Measurements from ENCODE around the gene CFAP119.

CFAP119 gene

DNA sequence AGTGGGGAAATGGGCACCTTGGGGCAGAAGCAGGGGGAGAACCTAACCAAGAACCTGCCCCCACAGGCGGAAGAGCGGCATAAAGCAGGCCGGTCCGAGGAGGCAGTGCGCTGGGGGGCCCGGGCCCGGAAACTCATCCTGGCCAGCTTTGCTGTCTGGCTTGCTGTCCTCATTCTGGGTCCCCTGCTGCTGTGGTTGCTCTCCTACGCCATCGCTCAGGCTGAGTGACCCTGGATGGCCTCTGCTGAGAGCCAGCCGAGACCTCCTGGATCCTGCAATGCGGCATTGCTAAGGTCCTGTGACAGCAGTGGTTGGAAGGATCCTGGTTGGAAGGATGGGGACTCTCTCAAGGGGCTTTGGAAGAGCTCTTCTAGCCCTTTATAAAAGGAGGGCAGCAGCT is 18.1 kb downstream of the CFAP119 start:
- TF ChIP-seq, protein P1, sequence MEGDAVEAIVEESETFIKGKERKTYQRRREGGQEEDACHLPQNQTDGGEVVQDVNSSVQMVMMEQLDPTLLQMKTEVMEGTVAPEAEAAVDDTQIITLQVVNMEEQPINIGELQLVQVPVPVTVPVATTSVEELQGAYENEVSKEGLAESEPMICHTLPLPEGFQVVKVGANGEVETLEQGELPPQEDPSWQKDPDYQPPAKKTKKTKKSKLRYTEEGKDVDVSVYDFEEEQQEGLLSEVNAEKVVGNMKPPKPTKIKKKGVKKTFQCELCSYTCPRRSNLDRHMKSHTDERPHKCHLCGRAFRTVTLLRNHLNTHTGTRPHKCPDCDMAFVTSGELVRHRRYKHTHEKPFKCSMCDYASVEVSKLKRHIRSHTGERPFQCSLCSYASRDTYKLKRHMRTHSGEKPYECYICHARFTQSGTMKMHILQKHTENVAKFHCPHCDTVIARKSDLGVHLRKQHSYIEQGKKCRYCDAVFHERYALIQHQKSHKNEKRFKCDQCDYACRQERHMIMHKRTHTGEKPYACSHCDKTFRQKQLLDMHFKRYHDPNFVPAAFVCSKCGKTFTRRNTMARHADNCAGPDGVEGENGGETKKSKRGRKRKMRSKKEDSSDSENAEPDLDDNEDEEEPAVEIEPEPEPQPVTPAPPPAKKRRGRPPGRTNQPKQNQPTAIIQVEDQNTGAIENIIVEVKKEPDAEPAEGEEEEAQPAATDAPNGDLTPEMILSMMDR (IDR thresholded peaks at IDR 0.05), result no peak
- H3K9me3 Mint-ChIP-seq, result no peaks in the 10 kb centered on the region
- peaks cover 34% of the 10 kb centered on the region for H3K36me3 Mint-ChIP-seq (ENCODE audit: low read depth)
- no peaks in the 10 kb centered on the region for H3K27me3 Mint-ChIP-seq (ENCODE audit: low read depth, poor library complexity)
- no peak overlapping the region for H3K4me3 Mint-ChIP-seq
- peaks cover 22% of the 10 kb centered on the region for H3K4me1 Mint-ChIP-seq
- DNase-seq, result no peak
- H3K27ac Mint-ChIP-seq, result peak overlapping the region; percentile 4

DNA sequence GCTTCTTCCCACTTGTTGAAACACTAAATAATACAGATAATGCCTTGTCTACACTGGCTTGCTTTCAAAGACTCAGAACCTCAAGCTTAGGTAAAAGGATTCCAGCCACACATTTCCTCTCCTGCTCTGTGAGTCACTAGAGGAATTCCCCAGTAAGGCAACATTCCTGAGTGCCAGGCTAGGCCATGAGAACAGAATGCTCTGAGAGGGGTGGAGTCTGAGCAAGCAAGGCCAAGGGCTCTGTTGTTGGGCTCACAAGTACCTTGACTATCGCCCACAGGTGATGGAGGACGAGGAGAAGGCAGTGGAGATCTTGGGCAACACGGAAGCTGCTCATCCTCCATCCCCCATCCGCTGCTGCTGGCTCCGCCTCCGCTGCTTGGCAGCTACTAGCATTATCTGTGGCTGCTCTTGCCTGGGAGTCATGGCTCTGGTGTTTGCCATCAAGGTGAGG is 20.4 kb downstream of the CFAP119 start:
- H3K36me3 Mint-ChIP-seq (ENCODE audit: low read depth), result peaks cover 54% of the 10 kb centered on the region

DNA sequence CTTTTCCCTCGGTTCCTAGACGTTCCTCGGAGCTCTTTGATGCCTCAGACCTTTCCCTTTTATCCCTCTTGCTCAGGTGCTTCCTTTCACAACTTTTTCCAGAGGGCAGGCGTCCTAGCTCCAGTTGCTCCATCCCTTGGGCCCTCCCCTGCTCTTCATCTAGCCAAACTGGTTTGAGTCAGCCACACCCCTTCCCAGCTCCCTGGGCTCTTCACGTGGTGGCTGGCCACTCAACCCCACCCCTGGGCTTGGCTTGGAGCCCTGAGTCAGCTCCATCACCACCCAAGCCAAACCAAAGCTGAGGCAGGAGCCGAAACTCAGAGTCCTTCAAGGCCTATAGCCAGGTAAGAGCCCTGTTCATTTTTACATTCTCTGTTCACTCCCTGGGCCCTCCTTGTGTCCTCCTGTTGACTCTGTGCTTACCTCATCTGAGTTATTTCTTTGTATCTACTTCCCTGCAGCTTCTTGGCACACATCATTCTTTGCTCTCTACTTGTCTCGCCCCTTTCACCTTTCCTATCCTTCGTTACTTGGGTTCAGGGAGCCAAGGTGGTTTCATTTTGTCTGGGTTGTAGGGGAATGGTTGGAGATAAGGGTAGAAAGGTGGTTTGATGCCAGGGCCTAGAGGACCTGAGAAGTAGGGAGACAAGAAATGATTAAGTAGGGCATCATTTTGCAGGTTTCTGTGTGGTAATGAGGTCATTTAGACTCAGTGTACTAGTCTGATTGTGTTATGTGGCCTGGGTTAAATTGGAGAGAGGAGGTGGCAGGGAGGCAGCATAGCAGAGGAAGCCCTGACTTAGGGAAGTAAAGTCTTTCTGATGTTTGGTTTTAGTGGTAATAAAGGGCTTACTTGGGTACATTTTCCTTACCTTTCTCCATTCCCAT is 21.3 kb downstream of the CFAP119 start:
- no peaks in the 10 kb centered on the region for H3K9me3 Mint-ChIP-seq
- DNase-seq, result no peak
- TF ChIP-seq, protein P1 (IDR thresholded peaks at IDR 0.05), result no peak
- peak overlapping the region; percentile 63 for H3K27ac Mint-ChIP-seq
- peaks cover 7% of the 10 kb centered on the region for H3K4me1 Mint-ChIP-seq
- peaks cover 61% of the 10 kb centered on the region for H3K36me3 Mint-ChIP-seq (ENCODE audit: low read depth)
- H3K27me3 Mint-ChIP-seq (ENCODE audit: low read depth, poor library complexity), result no peaks in the 10 kb centered on the region
- no peak overlapping the region for H3K4me3 Mint-ChIP-seq

More for the DNA sequence above, 20.4 kb downstream of the CFAP119 start:
- H3K4me1 Mint-ChIP-seq, result peaks cover 7% of the 10 kb centered on the region
- no peak for DNase-seq
- H3K27me3 Mint-ChIP-seq (ENCODE audit: low read depth, poor library complexity), result no peaks in the 10 kb centered on the region
- TF ChIP-seq, protein P1 (IDR thresholded peaks at IDR 0.05), result no peak
- H3K9me3 Mint-ChIP-seq, result no peaks in the 10 kb centered on the region
- no peak overlapping the region for H3K4me3 Mint-ChIP-seq
- no peak overlapping the region for H3K27ac Mint-ChIP-seq

DNA sequence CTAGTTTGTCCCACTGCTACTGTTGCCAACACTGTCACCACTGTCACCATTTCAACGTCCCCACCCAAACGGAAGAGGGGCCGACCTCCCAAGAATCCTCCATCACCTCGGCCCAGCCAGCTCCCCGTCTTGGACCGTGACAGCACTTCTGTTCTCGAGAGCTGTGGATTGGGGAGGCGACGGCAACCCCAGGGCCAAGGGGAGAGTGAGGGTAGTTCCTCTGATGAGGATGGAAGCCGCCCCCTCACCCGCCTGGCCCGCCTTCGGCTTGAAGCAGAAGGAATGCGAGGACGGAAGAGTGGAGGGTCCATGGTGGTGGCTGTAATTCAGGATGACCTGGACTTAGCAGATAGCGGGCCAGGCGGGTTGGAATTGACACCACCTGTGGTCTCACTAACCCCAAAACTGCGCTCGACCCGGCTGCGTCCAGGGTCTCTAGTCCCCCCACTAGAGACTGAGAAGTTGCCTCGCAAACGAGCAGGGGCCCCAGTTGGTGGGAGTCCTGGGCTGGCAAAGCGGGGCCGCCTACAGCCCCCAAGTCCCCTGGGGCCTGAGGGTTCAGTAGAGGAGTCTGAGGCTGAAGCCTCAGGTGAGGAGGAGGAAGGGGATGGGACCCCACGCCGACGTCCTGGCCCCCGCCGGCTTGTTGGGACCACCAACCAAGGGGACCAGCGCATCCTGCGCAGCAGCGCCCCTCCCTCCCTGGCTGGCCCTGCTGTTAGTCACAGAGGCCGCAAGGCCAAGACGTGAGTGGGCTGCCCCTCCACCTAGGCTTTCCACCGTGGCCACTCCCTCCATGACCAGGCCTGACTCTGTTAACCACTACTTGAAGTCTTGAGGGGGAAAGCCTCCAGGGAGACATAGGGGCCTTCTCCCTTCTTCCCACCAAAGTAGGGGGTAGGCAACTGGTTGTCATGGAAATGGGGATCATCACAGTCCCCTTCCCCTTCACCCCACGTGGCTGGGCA is 22.6 kb downstream of the CFAP119 start:
- DNase-seq, result no peak
- H3K36me3 Mint-ChIP-seq (ENCODE audit: low read depth), result peaks cover 61% of the 10 kb centered on the region

DNA sequence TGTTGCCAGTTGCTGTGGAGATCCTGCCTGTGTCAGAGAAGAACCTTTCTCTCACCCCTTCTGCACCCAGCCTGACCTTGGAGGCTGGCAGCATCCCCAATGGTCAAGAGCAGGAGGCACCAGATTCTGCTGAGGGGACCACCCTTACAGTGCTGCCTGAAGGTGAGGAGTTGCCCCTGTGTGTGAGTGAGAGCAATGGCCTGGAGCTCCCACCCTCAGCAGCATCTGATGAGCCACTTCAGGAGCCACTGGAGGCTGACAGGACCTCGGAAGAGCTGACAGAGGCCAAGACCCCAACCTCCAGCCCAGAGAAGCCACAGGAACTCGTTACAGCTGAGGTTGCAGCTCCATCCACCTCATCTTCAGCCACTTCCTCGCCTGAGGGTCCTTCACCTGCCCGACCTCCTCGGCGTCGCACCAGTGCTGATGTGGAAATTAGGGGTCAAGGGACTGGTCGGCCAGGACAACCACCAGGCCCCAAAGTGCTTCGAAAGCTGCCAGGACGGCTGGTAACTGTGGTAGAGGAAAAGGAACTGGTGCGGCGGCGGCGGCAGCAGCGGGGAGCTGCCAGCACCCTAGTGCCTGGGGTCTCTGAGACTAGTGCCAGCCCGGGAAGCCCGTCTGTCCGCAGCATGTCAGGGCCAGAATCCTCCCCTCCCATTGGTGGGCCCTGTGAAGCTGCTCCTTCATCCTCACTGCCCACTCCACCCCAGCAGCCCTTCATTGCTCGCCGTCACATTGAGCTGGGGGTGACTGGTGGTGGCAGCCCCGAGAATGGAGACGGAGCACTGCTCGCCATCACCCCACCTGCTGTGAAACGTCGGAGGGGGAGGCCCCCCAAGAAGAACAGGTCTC is 23.8 kb downstream of the CFAP119 start:
- TF ChIP-seq, protein P1 (IDR thresholded peaks at IDR 0.05), result no peak
- peaks cover 69% of the 10 kb centered on the region for H3K36me3 Mint-ChIP-seq (ENCODE audit: low read depth)
- H3K4me3 Mint-ChIP-seq, result no peak overlapping the region
- no peaks in the 10 kb centered on the region for H3K27me3 Mint-ChIP-seq (ENCODE audit: low read depth, poor library complexity)
- no peaks in the 10 kb centered on the region for H3K9me3 Mint-ChIP-seq
- no peak for DNase-seq
- H3K4me1 Mint-ChIP-seq, result peaks cover 7% of the 10 kb centered on the region
- H3K27ac Mint-ChIP-seq, result no peak overlapping the region

More for the DNA sequence above, 22.6 kb downstream of the CFAP119 start:
- no peaks in the 10 kb centered on the region for H3K27me3 Mint-ChIP-seq (ENCODE audit: low read depth, poor library complexity)
- H3K27ac Mint-ChIP-seq, result peak overlapping the region; percentile 68
- peaks cover 7% of the 10 kb centered on the region for H3K4me1 Mint-ChIP-seq
- TF ChIP-seq, protein P1 (IDR thresholded peaks at IDR 0.05), result no peak
- H3K4me3 Mint-ChIP-seq, result no peak overlapping the region
- no peaks in the 10 kb centered on the region for H3K9me3 Mint-ChIP-seq

Data from nephron progenitor cell (in vitro differentiated cells).